H1 (cell line): ENCODE measurements around the gene AQP10. TPM values are rescaled to one million over a fixed set of nuclear protein-coding genes. Genes with fewer than 3 reads are reported as not detected.

ENCODE experiments used
- POU5F1 ChIP-seq: IDR thresholded peaks from 2 replicates; pipeline ENCODE4 v1.6.1; 2011; ENCODE audit warnings: low read depth, mild to moderate bottlenecking, low read length, moderate library complexity
- YY1 ChIP-seq: IDR thresholded peaks from 2 replicates; pipeline ENCODE4 v1.6.1; 2011; ENCODE audit warnings: low read depth, mild to moderate bottlenecking, low read length
- polyA plus RNA-seq, 7 experiments: library from polyadenylated mRNA; depleted of rRNA in 3 of 7; stranded (reverse) in 5 of 7; unstranded in 2 of 7; fragments of >200 nt in 5 of 7; fragments of 200-250 nt in 2 of 7; gene quantifications; 1 replicate in 5 of 7; 2 replicates in 1 of 7; 4 replicates in 1 of 7; pipeline versions ENCODE4 v1.2.1 to v1.2.3, GENCODE V29; 2011 to 2013; ENCODE audit warnings: missing spikeins in 2 of 7, mixed read lengths in 2 of 7
- total RNA-seq: library from RNA; stranded (reverse); fragmentation: NEBNext Ultra II Directional; extraction: Animal tissue kit (Norgen Biotek cat#: 25700); gene quantifications from 2 replicates; pipeline ENCODE4 v1.2.1, GENCODE V29; 2021
- TF ChIP-seq, protein P1 (sequence below): fragments of 300-600 bp; sonication (generic); IDR thresholded peaks from 2 replicates; pipeline ENCODE4 v1.7.1; 2012; ENCODE audit warnings: low read length, moderate library complexity, mild to moderate bottlenecking, inconsistent platforms; ENCODE audit not compliant: insufficient replicate concordance
- TF ChIP-seq, protein P2 (sequence below): IDR thresholded peaks from 2 replicates; pipeline ENCODE4 v1.6.1; 2012; ENCODE audit warnings: low read length, inconsistent platforms

Gene AQP10
- total and polyA plus RNA-seq, 2 of the 8 experiments (the other 6 are each of a cell fraction or from before 2014, with no cell fraction given), result not detected

DNA sequence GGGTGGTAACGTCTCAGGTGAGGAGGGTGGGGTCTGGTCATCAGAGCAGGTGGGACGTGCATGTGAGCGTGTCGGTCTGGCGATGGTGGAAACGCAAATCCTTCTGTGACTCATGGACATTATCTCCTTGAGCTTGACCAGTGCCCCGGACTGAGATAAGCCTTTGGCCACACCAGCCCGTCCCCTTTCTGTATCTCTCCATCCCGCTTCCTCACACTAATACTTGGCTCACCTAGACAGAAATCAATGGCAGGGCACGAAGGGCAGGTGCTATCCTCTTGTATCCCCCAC lies 7.9 kb upstream of the AQP10 start (continued):
- TF ChIP-seq, protein P1, sequence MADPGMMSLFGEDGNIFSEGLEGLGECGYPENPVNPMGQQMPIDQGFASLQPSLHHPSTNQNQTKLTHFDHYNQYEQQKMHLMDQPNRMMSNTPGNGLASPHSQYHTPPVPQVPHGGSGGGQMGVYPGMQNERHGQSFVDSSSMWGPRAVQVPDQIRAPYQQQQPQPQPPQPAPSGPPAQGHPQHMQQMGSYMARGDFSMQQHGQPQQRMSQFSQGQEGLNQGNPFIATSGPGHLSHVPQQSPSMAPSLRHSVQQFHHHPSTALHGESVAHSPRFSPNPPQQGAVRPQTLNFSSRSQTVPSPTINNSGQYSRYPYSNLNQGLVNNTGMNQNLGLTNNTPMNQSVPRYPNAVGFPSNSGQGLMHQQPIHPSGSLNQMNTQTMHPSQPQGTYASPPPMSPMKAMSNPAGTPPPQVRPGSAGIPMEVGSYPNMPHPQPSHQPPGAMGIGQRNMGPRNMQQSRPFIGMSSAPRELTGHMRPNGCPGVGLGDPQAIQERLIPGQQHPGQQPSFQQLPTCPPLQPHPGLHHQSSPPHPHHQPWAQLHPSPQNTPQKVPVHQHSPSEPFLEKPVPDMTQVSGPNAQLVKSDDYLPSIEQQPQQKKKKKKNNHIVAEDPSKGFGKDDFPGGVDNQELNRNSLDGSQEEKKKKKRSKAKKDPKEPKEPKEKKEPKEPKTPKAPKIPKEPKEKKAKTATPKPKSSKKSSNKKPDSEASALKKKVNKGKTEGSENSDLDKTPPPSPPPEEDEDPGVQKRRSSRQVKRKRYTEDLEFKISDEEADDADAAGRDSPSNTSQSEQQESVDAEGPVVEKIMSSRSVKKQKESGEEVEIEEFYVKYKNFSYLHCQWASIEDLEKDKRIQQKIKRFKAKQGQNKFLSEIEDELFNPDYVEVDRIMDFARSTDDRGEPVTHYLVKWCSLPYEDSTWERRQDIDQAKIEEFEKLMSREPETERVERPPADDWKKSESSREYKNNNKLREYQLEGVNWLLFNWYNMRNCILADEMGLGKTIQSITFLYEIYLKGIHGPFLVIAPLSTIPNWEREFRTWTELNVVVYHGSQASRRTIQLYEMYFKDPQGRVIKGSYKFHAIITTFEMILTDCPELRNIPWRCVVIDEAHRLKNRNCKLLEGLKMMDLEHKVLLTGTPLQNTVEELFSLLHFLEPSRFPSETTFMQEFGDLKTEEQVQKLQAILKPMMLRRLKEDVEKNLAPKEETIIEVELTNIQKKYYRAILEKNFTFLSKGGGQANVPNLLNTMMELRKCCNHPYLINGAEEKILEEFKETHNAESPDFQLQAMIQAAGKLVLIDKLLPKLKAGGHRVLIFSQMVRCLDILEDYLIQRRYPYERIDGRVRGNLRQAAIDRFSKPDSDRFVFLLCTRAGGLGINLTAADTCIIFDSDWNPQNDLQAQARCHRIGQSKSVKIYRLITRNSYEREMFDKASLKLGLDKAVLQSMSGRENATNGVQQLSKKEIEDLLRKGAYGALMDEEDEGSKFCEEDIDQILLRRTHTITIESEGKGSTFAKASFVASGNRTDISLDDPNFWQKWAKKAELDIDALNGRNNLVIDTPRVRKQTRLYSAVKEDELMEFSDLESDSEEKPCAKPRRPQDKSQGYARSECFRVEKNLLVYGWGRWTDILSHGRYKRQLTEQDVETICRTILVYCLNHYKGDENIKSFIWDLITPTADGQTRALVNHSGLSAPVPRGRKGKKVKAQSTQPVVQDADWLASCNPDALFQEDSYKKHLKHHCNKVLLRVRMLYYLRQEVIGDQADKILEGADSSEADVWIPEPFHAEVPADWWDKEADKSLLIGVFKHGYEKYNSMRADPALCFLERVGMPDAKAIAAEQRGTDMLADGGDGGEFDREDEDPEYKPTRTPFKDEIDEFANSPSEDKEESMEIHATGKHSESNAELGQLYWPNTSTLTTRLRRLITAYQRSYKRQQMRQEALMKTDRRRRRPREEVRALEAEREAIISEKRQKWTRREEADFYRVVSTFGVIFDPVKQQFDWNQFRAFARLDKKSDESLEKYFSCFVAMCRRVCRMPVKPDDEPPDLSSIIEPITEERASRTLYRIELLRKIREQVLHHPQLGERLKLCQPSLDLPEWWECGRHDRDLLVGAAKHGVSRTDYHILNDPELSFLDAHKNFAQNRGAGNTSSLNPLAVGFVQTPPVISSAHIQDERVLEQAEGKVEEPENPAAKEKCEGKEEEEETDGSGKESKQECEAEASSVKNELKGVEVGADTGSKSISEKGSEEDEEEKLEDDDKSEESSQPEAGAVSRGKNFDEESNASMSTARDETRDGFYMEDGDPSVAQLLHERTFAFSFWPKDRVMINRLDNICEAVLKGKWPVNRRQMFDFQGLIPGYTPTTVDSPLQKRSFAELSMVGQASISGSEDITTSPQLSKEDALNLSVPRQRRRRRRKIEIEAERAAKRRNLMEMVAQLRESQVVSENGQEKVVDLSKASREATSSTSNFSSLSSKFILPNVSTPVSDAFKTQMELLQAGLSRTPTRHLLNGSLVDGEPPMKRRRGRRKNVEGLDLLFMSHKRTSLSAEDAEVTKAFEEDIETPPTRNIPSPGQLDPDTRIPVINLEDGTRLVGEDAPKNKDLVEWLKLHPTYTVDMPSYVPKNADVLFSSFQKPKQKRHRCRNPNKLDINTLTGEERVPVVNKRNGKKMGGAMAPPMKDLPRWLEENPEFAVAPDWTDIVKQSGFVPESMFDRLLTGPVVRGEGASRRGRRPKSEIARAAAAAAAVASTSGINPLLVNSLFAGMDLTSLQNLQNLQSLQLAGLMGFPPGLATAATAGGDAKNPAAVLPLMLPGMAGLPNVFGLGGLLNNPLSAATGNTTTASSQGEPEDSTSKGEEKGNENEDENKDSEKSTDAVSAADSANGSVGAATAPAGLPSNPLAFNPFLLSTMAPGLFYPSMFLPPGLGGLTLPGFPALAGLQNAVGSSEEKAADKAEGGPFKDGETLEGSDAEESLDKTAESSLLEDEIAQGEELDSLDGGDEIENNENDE, result no peak
- no peak for TF ChIP-seq POU5F1
- TF ChIP-seq, protein P2, sequence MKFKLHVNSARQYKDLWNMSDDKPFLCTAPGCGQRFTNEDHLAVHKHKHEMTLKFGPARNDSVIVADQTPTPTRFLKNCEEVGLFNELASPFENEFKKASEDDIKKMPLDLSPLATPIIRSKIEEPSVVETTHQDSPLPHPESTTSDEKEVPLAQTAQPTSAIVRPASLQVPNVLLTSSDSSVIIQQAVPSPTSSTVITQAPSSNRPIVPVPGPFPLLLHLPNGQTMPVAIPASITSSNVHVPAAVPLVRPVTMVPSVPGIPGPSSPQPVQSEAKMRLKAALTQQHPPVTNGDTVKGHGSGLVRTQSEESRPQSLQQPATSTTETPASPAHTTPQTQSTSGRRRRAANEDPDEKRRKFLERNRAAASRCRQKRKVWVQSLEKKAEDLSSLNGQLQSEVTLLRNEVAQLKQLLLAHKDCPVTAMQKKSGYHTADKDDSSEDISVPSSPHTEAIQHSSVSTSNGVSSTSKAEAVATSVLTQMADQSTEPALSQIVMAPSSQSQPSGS, result no peak
- TF ChIP-seq YY1, result no peak
